Left lung (tissue), 10 donors: Measurements from ENCODE around the gene PIGX. TPM values are rescaled to one million over a fixed set of nuclear protein-coding genes. Genes with fewer than 3 reads are reported as not detected.

Experiments
- ATAC-seq: fragments of 200-7000 bp; cut with Tn5 transposase; one replicate; pipeline ENCODE4 v1.9.1; 2020; ENCODE audit warnings: moderate library complexity
- DNase-seq, 4 donors: peaks; one replicate each; pipeline ENCODE4 v3.0.0-alpha.2; 2013 to 2020
- H3K27ac ChIP-seq, 2 donors: fragments of 200-600 bp; sonication (generic) in 1 of 2; one replicate each; pipeline versions ENCODE4 v1.5.0 to v1.8.0; 2020 to 2021
- H3K27me3 ChIP-seq, 2 donors: fragments of 200-600 bp; sonication (generic) in 1 of 2; one replicate each; pipeline versions ENCODE4 v1.5.0 to v1.8.0; 2020 to 2021
- H3K36me3 ChIP-seq, 2 donors: fragments of 200-600 bp; sonication (generic) in 1 of 2; one replicate each; pipeline versions ENCODE4 v1.5.0 to v1.8.0; 2020 to 2021
- H3K4me1 ChIP-seq, 2 donors: fragments of 200-600 bp; one replicate each; pipeline ENCODE4 v1.8.0; 2021
- H3K4me3 ChIP-seq, 2 donors: fragments of 200-600 bp; sonication (generic) in 1 of 2; one replicate each; pipeline versions ENCODE4 v1.5.0 to v1.8.0; 2020 to 2021; ENCODE audit warnings: mild to moderate bottlenecking in 1 of 2
- H3K9me3 ChIP-seq, 2 donors: fragments of 200-600 bp; sonication (generic) in 1 of 2; one replicate each; pipeline versions ENCODE4 v1.5.0 to v1.8.0; 2020 to 2021
- intact Hi-C, 2 donors: fragments of 100-400 bp; cut with DNase I; formaldehyde crosslinking; loops; one replicate each; pipeline versions ENCODE4 v1.11.2 to v1.14.2; 2022
- polyA plus RNA-seq, 6 donors: library from polyadenylated mRNA; unstranded; fragments of 120-200 nt; gene quantifications; one replicate each; pipeline ENCODE4 v1.2.1, GENCODE V29; 2013; ENCODE audit not compliant: insufficient read length in 6 of 6
- total RNA-seq, 2 donors: library from RNA; stranded (reverse); fragmentation: NEBNext Ultra II Directional; extraction: Animal tissue kit (Norgen Biotek cat#: 25700); gene quantifications; one replicate each; pipeline ENCODE4 v1.2.1, GENCODE V29; 2021
- TF ChIP-seq, protein P1 (sequence below), 2 donors: fragments of 200-600 bp; sonication (generic) in 1 of 2; IDR thresholded peaks; one replicate each; pipeline versions ENCODE4 v1.5.0 to v1.8.0; 2021; ENCODE audit warnings: antibody characterized with exemption in 2 of 2
- donor health status: DM: no; HTN: yes; CAD: no.
- donor health status: DM: no; HTN: no; CAD: no.

The PIGX gene
- total and polyA plus RNA-seq, 8 donors, result 20.1 to 28.2 (median 22.2) TPM

DNA sequence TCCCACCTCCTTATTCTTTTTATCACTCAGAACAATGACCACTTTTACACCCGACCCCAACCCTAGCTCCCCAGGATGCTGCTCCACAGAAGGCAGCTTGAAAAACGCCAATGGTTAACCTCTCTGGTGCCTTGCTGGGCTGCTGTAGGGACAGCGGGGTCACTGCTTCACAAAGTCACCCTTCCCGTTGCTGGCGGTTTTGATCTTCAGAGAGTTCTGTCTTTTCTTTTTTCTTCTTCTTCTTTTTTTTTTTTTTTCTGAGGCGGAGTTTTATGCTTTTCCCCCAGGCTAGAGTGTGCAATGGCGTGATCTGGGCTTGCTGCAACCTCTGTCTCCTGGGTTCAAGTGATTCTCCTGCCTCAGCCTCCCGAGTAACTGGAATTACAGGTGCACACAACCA, 20.8 kb upstream of the PIGX start:
- DNase-seq, result no peak
- no peak overlapping the region for H3K4me3 ChIP-seq
- peaks cover 0 to 58% of the 10 kb centered on the region in 2 donors for H3K4me1 ChIP-seq
- TF ChIP-seq, protein P1, sequence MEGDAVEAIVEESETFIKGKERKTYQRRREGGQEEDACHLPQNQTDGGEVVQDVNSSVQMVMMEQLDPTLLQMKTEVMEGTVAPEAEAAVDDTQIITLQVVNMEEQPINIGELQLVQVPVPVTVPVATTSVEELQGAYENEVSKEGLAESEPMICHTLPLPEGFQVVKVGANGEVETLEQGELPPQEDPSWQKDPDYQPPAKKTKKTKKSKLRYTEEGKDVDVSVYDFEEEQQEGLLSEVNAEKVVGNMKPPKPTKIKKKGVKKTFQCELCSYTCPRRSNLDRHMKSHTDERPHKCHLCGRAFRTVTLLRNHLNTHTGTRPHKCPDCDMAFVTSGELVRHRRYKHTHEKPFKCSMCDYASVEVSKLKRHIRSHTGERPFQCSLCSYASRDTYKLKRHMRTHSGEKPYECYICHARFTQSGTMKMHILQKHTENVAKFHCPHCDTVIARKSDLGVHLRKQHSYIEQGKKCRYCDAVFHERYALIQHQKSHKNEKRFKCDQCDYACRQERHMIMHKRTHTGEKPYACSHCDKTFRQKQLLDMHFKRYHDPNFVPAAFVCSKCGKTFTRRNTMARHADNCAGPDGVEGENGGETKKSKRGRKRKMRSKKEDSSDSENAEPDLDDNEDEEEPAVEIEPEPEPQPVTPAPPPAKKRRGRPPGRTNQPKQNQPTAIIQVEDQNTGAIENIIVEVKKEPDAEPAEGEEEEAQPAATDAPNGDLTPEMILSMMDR (IDR thresholded peaks at IDR 0.05), result no peak
- no peaks in the 10 kb centered on the region for H3K27me3 ChIP-seq
- ATAC-seq, result no peak
- peak overlapping the region in 1 of 2 donors; percentile 48 for H3K27ac ChIP-seq
- no peaks in the 10 kb centered on the region for H3K9me3 ChIP-seq
- intact Hi-C loops, result no loop called here
- H3K36me3 ChIP-seq, result no peaks in the 10 kb centered on the region

- ATAC-seq, result no peak
- DNase-seq, result no peak
- peaks cover 0 to 30% of the 10 kb centered on the region in 2 donors for H3K4me1 ChIP-seq
- TF ChIP-seq, protein P1 (IDR thresholded peaks at IDR 0.05), result no peak
- no peaks in the 10 kb centered on the region for H3K36me3 ChIP-seq
- intact Hi-C loops, result no loop called here
- H3K27me3 ChIP-seq, result no peaks in the 10 kb centered on the region
- H3K9me3 ChIP-seq, result no peaks in the 10 kb centered on the region
- no peak overlapping the region for H3K4me3 ChIP-seq
- no peak overlapping the region for H3K27ac ChIP-seq
Measured at GRCh38 chr3:196694202-196694638, 18.0 kb upstream of the PIGX start.

DNA sequence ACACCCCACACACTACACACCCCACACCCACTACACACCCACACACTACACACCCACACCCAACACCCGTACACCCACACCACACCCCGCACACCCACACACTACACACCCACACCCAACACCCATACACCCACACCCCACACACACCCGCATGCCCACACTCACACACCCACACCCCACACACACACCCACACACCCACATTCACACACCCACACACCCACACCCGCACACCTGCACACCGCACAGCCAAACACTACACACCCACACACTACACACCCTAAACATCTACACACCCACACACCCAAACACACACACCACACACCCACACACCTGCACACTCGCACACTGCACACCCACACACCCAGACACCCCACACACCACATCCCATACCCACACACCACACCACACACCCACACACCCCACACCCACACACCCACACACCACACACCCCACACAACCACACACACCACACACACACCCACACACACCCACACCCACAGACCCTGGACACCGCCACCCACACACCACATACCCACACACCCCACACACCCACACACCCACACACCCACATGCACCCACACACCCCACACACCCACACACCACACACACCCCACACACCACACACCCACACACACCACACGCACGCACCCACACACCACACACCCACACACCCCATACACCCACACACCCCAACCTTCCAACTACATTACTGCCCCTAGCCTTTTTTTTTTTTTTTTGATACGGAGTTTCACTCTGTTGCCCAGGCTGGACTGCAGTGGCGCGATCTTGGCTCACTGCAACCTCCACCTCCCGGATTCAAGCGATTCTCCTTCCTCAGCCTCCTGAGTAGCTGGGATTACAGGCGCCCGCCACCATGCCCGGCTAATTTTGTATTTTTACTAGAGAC, 17.0 kb upstream of the PIGX start:
- Histone ChIP-seq H3K4me1 (peaks cover 0 to 22% of the 10 kb centered on the region in 2 donors), H3K4me3 (no peak overlapping the region), H3K9me3 (no peaks in the 10 kb centered on the region), H3K27me3 (no peaks in the 10 kb centered on the region), H3K36me3 (no peaks in the 10 kb centered on the region), H3K27ac (no peak overlapping the region)
- ATAC-seq, result no peak
- intact Hi-C loops, result no loop called here
- no peak for DNase-seq
- TF ChIP-seq, protein P1 (IDR thresholded peaks at IDR 0.05), result no peak

- ATAC-seq, result no peak
- Histone ChIP-seq H3K4me3 (no peak overlapping the region), H3K9me3 (no peaks in the 10 kb centered on the region), H3K27me3 (no peaks in the 10 kb centered on the region), H3K36me3 (no peaks in the 10 kb centered on the region), H3K4me1 (peaks cover 0 to 16% of the 10 kb centered on the region in 2 donors), H3K27ac (no peak overlapping the region)
- TF ChIP-seq, protein P1 (IDR thresholded peaks at IDR 0.05), result no peak
- intact Hi-C loops, result no loop called here
- DNase-seq, result no peak
Measured at GRCh38 chr3:196695849-196696226, 16.3 kb upstream of the PIGX start.

DNA sequence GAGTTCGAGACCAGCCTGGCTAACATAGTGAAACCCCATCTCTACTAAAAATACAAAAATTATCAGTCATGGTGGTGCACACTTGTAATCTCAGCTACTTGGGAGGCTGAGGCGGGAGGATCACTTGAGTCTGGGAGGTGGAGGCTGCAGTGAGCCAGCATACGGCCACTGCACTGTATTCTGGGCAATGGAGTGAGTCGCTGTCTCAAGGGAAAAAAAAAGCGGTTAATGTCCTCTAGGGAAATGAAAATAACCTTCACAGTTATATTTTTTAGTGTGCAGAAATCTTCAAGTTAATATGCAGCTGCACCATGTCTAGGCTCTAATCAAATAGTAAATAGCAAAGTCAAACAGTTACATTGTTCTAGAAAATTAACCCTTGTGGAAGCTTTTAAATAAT, 14.9 kb upstream of the PIGX start:
- Histone ChIP-seq H3K9me3 (no peaks in the 10 kb centered on the region), H3K4me1 (peaks cover 0 to 11% of the 10 kb centered on the region in 2 donors), H3K27me3 (no peaks in the 10 kb centered on the region), H3K36me3 (no peaks in the 10 kb centered on the region), H3K4me3 (no peak overlapping the region), H3K27ac (no peak overlapping the region)
- ATAC-seq (no peak), DNase-seq (no peak)
- intact Hi-C loops, result no loop called here
- TF ChIP-seq, protein P1 (IDR thresholded peaks at IDR 0.05), result no peak
